ENCODE results near the gene MSANTD7.

The MSANTD7 gene

DNA sequence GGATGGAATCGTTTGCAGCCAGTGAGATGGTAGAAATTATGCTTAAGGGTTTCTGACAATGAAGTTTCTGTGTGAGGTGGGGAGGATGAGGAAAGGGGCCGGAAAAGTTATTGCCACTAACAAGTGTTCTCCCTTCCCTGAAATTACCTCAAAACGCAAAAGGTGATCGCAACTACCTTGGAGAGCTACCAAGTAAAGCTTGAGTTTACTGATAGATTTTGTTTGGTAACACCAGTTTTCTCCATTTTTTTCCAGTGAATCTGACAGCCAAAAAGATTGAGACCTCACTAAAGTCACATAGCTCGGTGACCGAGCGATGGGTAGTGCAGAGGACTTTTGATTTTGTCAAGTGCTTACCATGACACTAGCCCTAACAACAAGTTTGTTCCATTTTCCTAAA lies 42.1 kb downstream of the MSANTD7 start:
- DNase-seq (ENCODE audit: low spot score), result no peak

DNA sequence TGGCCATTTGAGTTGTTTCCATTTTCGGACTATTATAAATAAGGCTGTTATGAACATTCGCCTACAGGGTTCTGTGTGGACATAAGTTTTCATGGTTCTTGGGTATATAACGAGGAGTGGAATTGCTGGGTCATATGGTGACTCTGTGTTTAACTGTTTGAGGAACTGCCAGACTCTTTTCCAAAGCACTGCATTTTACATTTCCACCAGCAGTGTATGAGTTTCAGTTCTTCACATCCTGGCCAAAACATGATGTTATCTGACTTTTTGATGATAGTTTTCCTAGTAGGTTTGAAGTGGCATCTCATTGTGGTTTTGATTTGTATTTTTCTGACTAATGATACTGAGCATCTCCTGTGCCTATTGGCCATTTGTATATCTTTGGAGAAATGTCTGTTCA lies 46.0 kb downstream of the MSANTD7 start:
- no peak for DNase-seq (ENCODE audit: low spot score)
